Natural killer cell treated with Interleukin-12 subunit alpha and Interleukin-12 subunit beta and Interleukin-15 and Interleukin-18, amount 100 ng/mL, for 72 hours (primary cell): Measurements from ENCODE around the gene ASTN1. TPM values are rescaled to one million over a fixed set of nuclear protein-coding genes. Genes with fewer than 3 reads are reported as not detected.

ENCODE experiments used
- ATAC-seq, 2 donors: fragments of 150-1000 bp; cut with Tn5 transposase in 1 of 2; sonication (Bioruptor Pico), chemical (Tn5 transposase) in 1 of 2; 2 replicates each; pipeline ENCODE4 v1.10.0; 2021
- DNase-seq: peaks from one replicate; pipeline ENCODE4 v3.0.0; 2022; ENCODE audit warnings: low spot score
- H3K27ac Mint-ChIP-seq, 2 donors: 1 replicate in 1 of 2; 2 replicates in 1 of 2; pipeline ENCODE4 v1.8.0; 2022; ENCODE audit warnings: mixed read lengths in 2 of 2, mild to moderate bottlenecking in 1 of 2, moderate library complexity in 1 of 2
- H3K27me3 Mint-ChIP-seq, 2 donors: 1 replicate in 1 of 2; 2 replicates in 1 of 2; pipeline ENCODE4 v1.8.0; 2022; ENCODE audit warnings: mixed read lengths in 2 of 2
- H3K36me3 Mint-ChIP-seq: one replicate; pipeline ENCODE4 v1.8.0; 2022; ENCODE audit warnings: mixed read lengths
- H3K4me1 Mint-ChIP-seq, 2 donors: 1 replicate in 1 of 2; 2 replicates in 1 of 2; pipeline ENCODE4 v1.8.0; 2022; ENCODE audit warnings: low read depth in 2 of 2, mixed read lengths in 2 of 2, mild to moderate bottlenecking in 1 of 2
- H3K4me3 Mint-ChIP-seq: one replicate; pipeline ENCODE4 v1.8.0; 2022; ENCODE audit warnings: mixed read lengths
- H3K9me3 Mint-ChIP-seq: 2 replicates; pipeline ENCODE4 v1.8.0; 2022; ENCODE audit warnings: mixed read lengths
- total RNA-seq, 2 donors: library from RNA; stranded (reverse); gene quantifications; one replicate each; pipeline ENCODE4 v1.2.3, GENCODE V29; 2022

ASTN1 gene
- total RNA-seq, 2 donors from 2014 or later: not detected

- Mint-ChIP-seq H3K9me3 (peaks cover 11% of the 10 kb centered on the region), H3K4me3 (no peak overlapping the region), H3K4me1 (no peaks in the 10 kb centered on the region), H3K36me3 (no peaks in the 10 kb centered on the region), H3K27ac (no peak overlapping the region), H3K27me3 (no peaks in the 10 kb centered on the region)
- no peak for ATAC-seq
- no peak for DNase-seq
Measured at GRCh38 chr1:176829261-176829660, 335.3 kb downstream of the ASTN1 start.

GRCh38 chr1:176826265-176826664 is 338.2 kb downstream of the ASTN1 start:
- H3K4me3 Mint-ChIP-seq: no peak overlapping the region
- H3K4me1 Mint-ChIP-seq: no peaks in the 10 kb centered on the region
- no peak for DNase-seq
- peaks cover 14% of the 10 kb centered on the region for H3K9me3 Mint-ChIP-seq
- H3K27me3 Mint-ChIP-seq: no peaks in the 10 kb centered on the region
- no peak overlapping the region for H3K27ac Mint-ChIP-seq
- no peaks in the 10 kb centered on the region for H3K36me3 Mint-ChIP-seq
- no peak for ATAC-seq

- Mint-ChIP-seq H3K9me3 (peaks cover 6% of the 10 kb centered on the region), H3K4me3 (no peak overlapping the region), H3K27me3 (no peaks in the 10 kb centered on the region), H3K4me1 (no peaks in the 10 kb centered on the region), H3K27ac (no peak overlapping the region), H3K36me3 (no peaks in the 10 kb centered on the region)
- ATAC-seq (no peak), DNase-seq (no peak)
Measured at GRCh38 chr1:176820391-176821031, 344.0 kb downstream of the ASTN1 start.

- Mint-ChIP-seq H3K9me3 (peaks cover 11% of the 10 kb centered on the region), H3K4me1 (no peaks in the 10 kb centered on the region), H3K36me3 (no peaks in the 10 kb centered on the region), H3K4me3 (no peak overlapping the region), H3K27ac (no peak overlapping the region), H3K27me3 (peaks cover 0 to 11% of the 10 kb centered on the region in 2 donors)
- DNase-seq: no peak
- no peak for ATAC-seq
Measured at GRCh38 chr1:176816232-176816631, 348.3 kb downstream of the ASTN1 start.

- no peak for DNase-seq
- Mint-ChIP-seq H3K4me1 (no peaks in the 10 kb centered on the region), H3K36me3 (no peaks in the 10 kb centered on the region), H3K27me3 (peaks cover 0 to 11% of the 10 kb centered on the region in 2 donors), H3K9me3 (peaks cover 11% of the 10 kb centered on the region), H3K27ac (no peak overlapping the region), H3K4me3 (no peak overlapping the region)
- ATAC-seq: no peak
Measured at GRCh38 chr1:176815621-176816020, 348.9 kb downstream of the ASTN1 start.

GRCh38 chr1:176811511-176812288 is 352.8 kb downstream of the ASTN1 start:
- no peak overlapping the region for H3K27ac Mint-ChIP-seq
- DNase-seq (no peak), ATAC-seq (no peak)
- no peaks in the 10 kb centered on the region for H3K36me3 Mint-ChIP-seq
- H3K9me3 Mint-ChIP-seq: peaks cover 11% of the 10 kb centered on the region
- H3K4me1 Mint-ChIP-seq: no peaks in the 10 kb centered on the region
- no peak overlapping the region for H3K4me3 Mint-ChIP-seq
- peaks cover 0 to 11% of the 10 kb centered on the region in 2 donors for H3K27me3 Mint-ChIP-seq

- DNase-seq (no peak), ATAC-seq (no peak)
- H3K27me3 Mint-ChIP-seq: peaks cover 0 to 7% of the 10 kb centered on the region in 2 donors
- H3K27ac Mint-ChIP-seq: no peak overlapping the region
- no peaks in the 10 kb centered on the region for H3K36me3 Mint-ChIP-seq
- no peaks in the 10 kb centered on the region for H3K4me1 Mint-ChIP-seq
- peaks cover 6% of the 10 kb centered on the region for H3K9me3 Mint-ChIP-seq
- no peak overlapping the region for H3K4me3 Mint-ChIP-seq
Measured at GRCh38 chr1:176809292-176809691, 355.2 kb downstream of the ASTN1 start.

Other genes starting within 250 kb of the ASTN1 start
- not detected for gene BRINP2, start 6.2 kb upstream of the ASTN1 start, total RNA-seq